HepG2 (cell line): ENCODE results near the gene KCNQ1OT1. TPM values are rescaled to one million over a fixed set of nuclear protein-coding genes. Genes with fewer than 3 reads are reported as not detected.

Source experiments
- ATAC-seq: fragments of 200-7000 bp; cut with Tn5 transposase; 3 replicates; pipeline ENCODE4 v1.9.1; 2020; ENCODE audit warnings: mild to moderate bottlenecking, moderate library complexity
- BruUV-seq: library from RNA; stranded (reverse); fragments of 400-500 nt; replicated peaks from 2 replicates; lab custom pipeline; 2021; lab: Mats Ljungman, UMichigan
- CTCF ChIA-PET: fragments of 300-600 bp; formaldehyde crosslinking; extraction: SDS; loops from one replicate; lab custom pipeline; 2021; ENCODE audit warnings: low total read pairs, inconsistent platforms, low intra/inter-chr PET ratio; lab: Yijun Ruan, JAX
- POLR2A ChIA-PET: fragments of 350-600 bp; sonication (Branson Sonifier 250); formaldehyde crosslinking; loops from one replicate; lab custom pipeline; 2020; ENCODE audit warnings: antibody characterized with exemption, inconsistent platforms; lab: Yijun Ruan, JAX
- DNase-seq: peaks from one replicate; pipeline ENCODE4 v3.0.0-alpha.2; 2015; ENCODE audit warnings: low spot score
- FAIRE-seq: peaks from 3 replicates; lab custom pipeline; 2011; peaks lifted over from hg19 to GRCh38; lab: Jason Lieb, UNC
- H2AFZ ChIP-seq: one replicate; pipeline ENCODE4 v1.6.1; 2011; ENCODE audit warnings: low read length, inconsistent platforms
- H3K27ac ChIP-seq: fragments of 300-600 bp; 3 replicates; pipeline ENCODE4 v1.8.0; 2011; ENCODE audit warnings: mixed run types, mild to moderate bottlenecking, mixed read lengths, low read length, inconsistent platforms; ENCODE audit not compliant: insufficient read depth; ENCODE audit errors: extremely low read length
- H3K27me3 ChIP-seq, 2 experiments: fragments of 200-600 bp in 1 of 2; 2 replicates in 1 of 2; 3 replicates in 1 of 2; pipeline versions ENCODE4 v1.6.0 to v1.8.0; 2011; ENCODE audit warnings: low read length in 2 of 2, mild to moderate bottlenecking in 2 of 2, moderate library complexity in 2 of 2, inconsistent platforms in 1 of 2; ENCODE audit not compliant: insufficient read depth in 2 of 2, control insufficient read depth in 1 of 2
- H3K36me3 ChIP-seq, 2 experiments: fragments of 200-600 bp in 1 of 2; replicated peaks in 1 of 2; 2 replicates in 1 of 2; 3 replicates in 1 of 2; pipeline versions ENCODE4 v1.5.1 to v1.8.0; 2011; ENCODE audit warnings: low read length in 2 of 2, inconsistent platforms in 1 of 2; ENCODE audit not compliant: insufficient read depth in 2 of 2, control insufficient read depth in 1 of 2
- H3K4me1 ChIP-seq: 2 replicates; pipeline ENCODE4 v1.5.1; 2012; ENCODE audit warnings: low read length, inconsistent platforms; ENCODE audit not compliant: insufficient read depth
- H3K4me2 ChIP-seq: 2 replicates; pipeline ENCODE4 v1.6.0; 2011; ENCODE audit warnings: low read depth, low read length, inconsistent platforms
- H3K4me3 ChIP-seq, 3 experiments: fragments of 200-600 bp in 1 of 3; sonication (generic), shearing (Covaris generic) in 1 of 3; replicated peaks in 1 of 3; 2 replicates each; pipeline ENCODE4 v1.5.1; 2011 to 2016; ENCODE audit warnings: low read length in 3 of 3, inconsistent platforms in 2 of 3, low read depth in 2 of 3, mild to moderate bottlenecking in 2 of 3, control low read depth in 1 of 3, mixed read lengths in 1 of 3; ENCODE audit not compliant: insufficient read depth in 1 of 3
- H3K79me2 ChIP-seq: one replicate; pipeline ENCODE4 v1.6.1; 2011; ENCODE audit warnings: low read length, inconsistent platforms; ENCODE audit not compliant: insufficient read depth
- H3K9ac ChIP-seq: 2 replicates; pipeline ENCODE4 v1.6.0; 2011; ENCODE audit warnings: mild to moderate bottlenecking, low read depth, low read length, inconsistent platforms; ENCODE audit not compliant: insufficient read depth
- H3K9me3 ChIP-seq: 2 replicates; pipeline ENCODE4 v1.5.1; 2012; ENCODE audit warnings: mild to moderate bottlenecking, low read length
- H4K20me1 ChIP-seq: 2 replicates; pipeline ENCODE4 v1.6.0; 2011; ENCODE audit warnings: inconsistent platforms, mild to moderate bottlenecking, low read length, moderate library complexity; ENCODE audit not compliant: insufficient read depth
- NFYC ChIP-seq: IDR thresholded peaks from 2 replicates; pipeline ENCODE4 v1.6.1; 2016; ENCODE audit warnings: missing genetic modification reagents, missing compliant biosample characterization
- RNF2 ChIP-seq: fragments of 450-650 bp; conservative IDR thresholded peaks from 2 replicates; pipeline ENCODE4 v1.6.1; 2016; ENCODE audit warnings: low read depth
- ZBTB21 ChIP-seq: sonication (generic); formaldehyde crosslinking; IDR thresholded peaks from 2 replicates; pipeline ENCODE4 v1.4.0; 2020; ENCODE audit warnings: missing genetic modification reagents
- ZBTB3 ChIP-seq: sonication (generic); formaldehyde crosslinking; IDR thresholded peaks from 2 replicates; pipeline ENCODE4 v1.4.0; 2020; ENCODE audit warnings: low read depth, mild to moderate bottlenecking, moderate library complexity, missing genetic modification reagents, borderline replicate concordance
- ZNF18 ChIP-seq: sonication (generic); formaldehyde crosslinking; IDR thresholded peaks from 2 replicates; pipeline ENCODE4 v1.8.0; 2022; ENCODE audit warnings: mild to moderate bottlenecking, missing genetic modification reagents; ENCODE audit not compliant: insufficient replicate concordance
- ZNF607 ChIP-seq: sonication (generic); formaldehyde crosslinking; IDR thresholded peaks from 2 replicates; pipeline ENCODE4 v1.5.1; 2020; ENCODE audit warnings: missing genetic modification reagents, mild to moderate bottlenecking, borderline replicate concordance
- whole genome bisulfite sequencing: methylation state at CpG from one replicate; pipeline ENCODE4 v1.1.6; 2017; ENCODE audit warnings: low lambda C conversion rate; 5-methylcytosine and 5-hydroxymethylcytosine counted together
- in situ Hi-C: cut with HindIII; loops from 2 replicates; pipeline ENCODE4 v1.10.0; 2017; ENCODE audit warnings: low pct_unique_long_range_greater_than_20kb; ENCODE audit not compliant: extremely low pct_ligation_motif_present
- intact Hi-C: fragments of 100-400 bp; cut with micrococcal nuclease; formaldehyde crosslinking; loops from one replicate; pipeline ENCODE4 v1.10.0; 2022; ENCODE audit not compliant: unreplicated experiment
- polyA plus RNA-seq, 8 experiments: library from polyadenylated mRNA; depleted of rRNA in 3 of 8; stranded (reverse) in 7 of 8; unstranded in 1 of 8; fragments of >200 nt; fragmentation: Illumina TruSeq in 4 of 8; extraction: Trizol in 4 of 8; gene quantifications; 2 replicates each; pipeline versions ENCODE4 v1.2.1 to v1.2.3, GENCODE V29; 2011 to 2016; ENCODE audit warnings: low read depth in 4 of 8, missing spikeins in 1 of 8, mixed read lengths in 1 of 8; ENCODE audit not compliant: insufficient read depth in 1 of 8
- total RNA-seq, 5 experiments: library from RNA; depleted of rRNA; stranded (reverse); fragments of >200 nt; fragmentation: Illumina TruSeq; extraction: Trizol; gene quantifications; 2 replicates each; pipeline ENCODE4 v1.2.3, GENCODE V29; 2016; ENCODE audit warnings: low read depth in 1 of 5
- TF ChIP-seq, protein P1 (sequence below): sonication (generic); formaldehyde crosslinking; IDR thresholded peaks from 2 replicates; pipeline ENCODE4 v1.9.0; 2022; ENCODE audit warnings: low read depth, missing genetic modification reagents
- TF ChIP-seq, protein P2 (sequence below): sonication (generic); formaldehyde crosslinking; IDR thresholded peaks from 2 replicates; pipeline ENCODE4 v1.8.1; 2023; ENCODE audit warnings: mild to moderate bottlenecking, missing genetic modification reagents
- TF ChIP-seq, protein P3 (sequence below), 2 experiments: sonication (generic) in 1 of 2; formaldehyde crosslinking in 1 of 2; IDR thresholded peaks; 2 replicates each; pipeline versions ENCODE4 v1.4.0 to v1.6.1; 2016 to 2020; ENCODE audit warnings: borderline replicate concordance in 1 of 2, low read depth in 1 of 2, mild to moderate bottlenecking in 1 of 2, missing genetic modification reagents in 1 of 2
- TF ChIP-seq, protein P4 (sequence below): IDR thresholded peaks from 2 replicates; pipeline ENCODE4 v1.6.1; 2016; ENCODE audit warnings: missing biosample characterization, missing genetic modification reagents, low read depth

The KCNQ1OT1 gene
- total and polyA plus RNA-seq, 2 of the 13 experiments (the other 11 are each of a cell fraction or from before 2014, with no cell fraction given), result 1.3 to 18.9 TPM

GRCh38 chr11:2731130-2732125 is 31.6 kb upstream of the KCNQ1OT1 start:
- Histone ChIP-seq H3K36me3 (no peaks in the 10 kb centered on the region), H3K4me3 (peak overlapping the region; percentile 61 to 82 (median 77)), H3K27ac (peak overlapping the region; percentile 99), H3K79me2 (peaks cover 47% of the 10 kb centered on the region), H3K27me3 (no peaks in the 10 kb centered on the region), H3K9me3 (no peaks in the 10 kb centered on the region), H4K20me1 (no peaks in the 10 kb centered on the region), H3K4me2 (peak overlapping the region; percentile 96), H2AFZ (no peak overlapping the region), H3K4me1 (peaks cover 82% of the 10 kb centered on the region), H3K9ac (peak overlapping the region; percentile 96)
- no peak for FAIRE-seq
- in situ Hi-C loops (loop anchor here (5.0 to 25.0 kb wide), 2 partner anchors 34 to 519 kb away; partner anchors contain the start of gene KCNQ1OT1), intact Hi-C loops (loop anchor here (1.0 to 5.0 kb wide), 3 partner anchors 36 to 75 kb away; no protein-coding TSS in a partner anchor)
- peak; percentile 12 for ATAC-seq
- POLR2A ChIA-PET, result interaction anchor here (0.9 to 10.7 kb wide), 19 partner anchors 11 to 743 kb away, joined by 3 to 201 read pairs (median 8); partner anchors contain the start of gene KCNQ1OT1
- CTCF ChIA-PET, result no interaction called here
- 0% methylated on average over 13 of the region's 28 CpGs for WGBS
- BruUV-seq, result TSS peak; percentile 76
- DNase-seq, result peak; percentile 49
- TF ChIP-seq ZBTB3 (CRISPR knock-in tag) (no peak), RNF2 (no peak), NFYC (no peak), ZNF607 (CRISPR knock-in tag) (no peak), ZBTB21 (CRISPR knock-in tag) (no peak), ZNF18 (CRISPR knock-in tag) (no peak)
- TF ChIP-seq, protein P1, sequence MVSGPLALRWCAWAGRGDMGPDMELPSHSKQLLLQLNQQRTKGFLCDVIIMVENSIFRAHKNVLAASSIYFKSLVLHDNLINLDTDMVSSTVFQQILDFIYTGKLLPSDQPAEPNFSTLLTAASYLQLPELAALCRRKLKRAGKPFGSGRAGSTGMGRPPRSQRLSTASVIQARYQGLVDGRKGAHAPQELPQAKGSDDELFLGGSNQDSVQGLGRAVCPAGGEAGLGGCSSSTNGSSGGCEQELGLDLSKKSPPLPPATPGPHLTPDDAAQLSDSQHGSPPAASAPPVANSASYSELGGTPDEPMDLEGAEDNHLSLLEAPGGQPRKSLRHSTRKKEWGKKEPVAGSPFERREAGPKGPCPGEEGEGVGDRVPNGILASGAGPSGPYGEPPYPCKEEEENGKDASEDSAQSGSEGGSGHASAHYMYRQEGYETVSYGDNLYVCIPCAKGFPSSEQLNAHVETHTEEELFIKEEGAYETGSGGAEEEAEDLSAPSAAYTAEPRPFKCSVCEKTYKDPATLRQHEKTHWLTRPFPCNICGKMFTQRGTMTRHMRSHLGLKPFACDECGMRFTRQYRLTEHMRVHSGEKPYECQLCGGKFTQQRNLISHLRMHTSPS (CRISPR knock-in tag), result peak; percentile 3; the same call in 1 of the 2 replicates
- TF ChIP-seq, protein P2, sequence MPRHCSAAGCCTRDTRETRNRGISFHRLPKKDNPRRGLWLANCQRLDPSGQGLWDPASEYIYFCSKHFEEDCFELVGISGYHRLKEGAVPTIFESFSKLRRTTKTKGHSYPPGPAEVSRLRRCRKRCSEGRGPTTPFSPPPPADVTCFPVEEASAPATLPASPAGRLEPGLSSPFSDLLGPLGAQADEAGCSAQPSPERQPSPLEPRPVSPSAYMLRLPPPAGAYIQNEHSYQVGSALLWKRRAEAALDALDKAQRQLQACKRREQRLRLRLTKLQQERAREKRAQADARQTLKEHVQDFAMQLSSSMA (CRISPR knock-in tag), result no peak
- TF ChIP-seq, protein P3, sequence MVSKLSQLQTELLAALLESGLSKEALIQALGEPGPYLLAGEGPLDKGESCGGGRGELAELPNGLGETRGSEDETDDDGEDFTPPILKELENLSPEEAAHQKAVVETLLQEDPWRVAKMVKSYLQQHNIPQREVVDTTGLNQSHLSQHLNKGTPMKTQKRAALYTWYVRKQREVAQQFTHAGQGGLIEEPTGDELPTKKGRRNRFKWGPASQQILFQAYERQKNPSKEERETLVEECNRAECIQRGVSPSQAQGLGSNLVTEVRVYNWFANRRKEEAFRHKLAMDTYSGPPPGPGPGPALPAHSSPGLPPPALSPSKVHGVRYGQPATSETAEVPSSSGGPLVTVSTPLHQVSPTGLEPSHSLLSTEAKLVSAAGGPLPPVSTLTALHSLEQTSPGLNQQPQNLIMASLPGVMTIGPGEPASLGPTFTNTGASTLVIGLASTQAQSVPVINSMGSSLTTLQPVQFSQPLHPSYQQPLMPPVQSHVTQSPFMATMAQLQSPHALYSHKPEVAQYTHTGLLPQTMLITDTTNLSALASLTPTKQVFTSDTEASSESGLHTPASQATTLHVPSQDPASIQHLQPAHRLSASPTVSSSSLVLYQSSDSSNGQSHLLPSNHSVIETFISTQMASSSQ (IDR thresholded peaks at IDR 0.05; ENCODE audit: low read depth), result no peak
- TF ChIP-seq, protein P3 (CRISPR knock-in tag; IDR thresholded peaks at IDR 0.05; ENCODE audit: borderline replicate concordance), result no peak
- TF ChIP-seq, protein P4, sequence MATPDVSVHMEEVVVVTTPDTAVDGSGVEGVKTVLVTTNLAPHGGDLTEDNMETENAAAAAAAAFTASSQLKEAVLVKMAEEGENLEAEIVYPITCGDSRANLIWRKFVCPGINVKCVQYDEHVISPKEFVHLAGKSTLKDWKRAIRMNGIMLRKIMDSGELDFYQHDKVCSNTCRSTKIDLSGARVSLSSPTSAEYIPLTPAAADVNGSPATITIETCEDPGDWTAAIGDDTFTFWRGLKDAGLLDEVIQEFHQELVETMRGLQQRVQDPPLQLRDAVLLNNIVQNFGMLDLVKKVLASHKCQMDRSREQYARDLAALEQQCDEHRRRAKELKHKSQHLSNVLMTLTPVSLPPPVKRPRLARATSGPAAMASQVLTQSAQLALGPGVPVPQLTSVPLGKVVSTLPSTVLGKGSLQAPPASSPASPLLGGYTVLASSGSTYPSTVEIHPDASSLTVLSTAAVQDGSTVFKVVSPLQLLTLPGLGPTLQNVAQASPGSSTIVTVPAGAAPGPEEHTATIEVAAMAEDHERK, result no peak
